Cortex of kidney (tissue), 1 donor: Measurements from ENCODE around the gene KSR1.

Experiments used
- DNase-seq: peaks from one replicate; lab custom pipeline; 2025; lab: John Stamatoyannopoulos, UW

KSR1 gene

GRCh38 chr17:27535178-27535928 lies 79.1 kb downstream of the KSR1 start:
- no peak for DNase-seq

- DNase-seq, result no peak
These were observed 79.7 kb downstream of the KSR1 start for GRCh38 chr17:27535975-27536374.

DNA sequence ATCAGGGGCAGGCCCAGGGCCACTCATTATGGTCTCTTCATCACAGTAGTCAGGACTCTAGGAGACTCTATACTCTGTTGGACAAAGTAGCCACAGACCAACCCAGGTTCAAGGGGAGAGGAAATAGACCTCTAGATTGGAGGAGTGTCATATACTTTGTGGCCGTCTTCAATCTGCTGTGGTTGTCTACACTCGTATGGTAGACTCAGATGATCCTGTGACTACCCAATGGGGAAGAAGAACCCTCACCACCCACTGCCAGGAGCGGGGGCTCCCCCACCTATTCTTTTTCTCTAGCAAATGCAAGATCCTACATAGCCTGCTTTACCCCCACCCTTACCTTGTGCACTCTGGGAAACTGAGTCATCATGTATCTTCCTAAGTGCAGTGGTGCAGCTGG lies 80.5 kb downstream of the KSR1 start:
- DNase-seq, result no peak

DNA sequence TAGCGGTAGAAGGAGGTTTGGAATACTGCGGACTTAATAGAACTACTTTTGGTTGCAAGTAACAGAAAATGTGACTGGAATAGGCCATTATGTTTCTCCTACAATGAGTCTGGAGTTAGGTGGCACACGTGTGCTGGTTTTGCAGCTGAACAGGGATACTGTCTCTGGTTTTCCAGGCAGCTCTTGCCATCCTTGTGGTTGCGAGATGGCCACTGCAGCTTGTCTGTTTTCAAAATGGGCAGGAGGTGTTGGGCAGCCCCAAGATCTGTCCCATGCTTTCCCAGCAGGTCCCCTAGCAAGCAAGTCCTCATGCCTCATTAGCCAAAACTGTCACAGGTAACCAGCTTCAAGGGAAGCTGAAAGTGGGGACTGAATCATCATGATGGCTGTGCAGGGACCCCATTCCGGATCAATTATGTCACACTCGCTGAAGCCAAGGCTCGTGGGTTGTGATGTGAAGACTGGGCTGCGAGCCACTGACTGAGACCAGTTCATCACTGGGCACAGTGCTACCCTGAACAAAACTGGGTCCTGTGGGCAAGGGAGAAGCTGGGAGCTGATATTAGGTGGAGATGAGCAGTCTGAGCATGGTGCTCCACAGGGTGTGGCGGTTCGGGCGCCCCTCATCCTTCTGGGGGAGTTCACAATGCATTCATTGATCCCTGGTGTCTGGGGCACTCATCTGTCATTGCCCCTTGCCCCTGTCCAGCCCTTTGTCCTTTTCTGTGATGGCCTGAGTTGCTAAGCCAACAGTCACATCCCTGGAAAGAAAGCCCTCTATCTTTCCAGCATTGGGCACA lies 82.1 kb downstream of the KSR1 start:
- no peak for DNase-seq

- no peak for DNase-seq
These were observed 82.9 kb downstream of the KSR1 start for GRCh38 chr17:27539152-27539551.

GRCh38 chr17:27539794-27540317 lies 83.6 kb downstream of the KSR1 start:
- no peak for DNase-seq

- no peak for DNase-seq
These were observed 84.3 kb downstream of the KSR1 start for GRCh38 chr17:27540318-27541101.

DNA sequence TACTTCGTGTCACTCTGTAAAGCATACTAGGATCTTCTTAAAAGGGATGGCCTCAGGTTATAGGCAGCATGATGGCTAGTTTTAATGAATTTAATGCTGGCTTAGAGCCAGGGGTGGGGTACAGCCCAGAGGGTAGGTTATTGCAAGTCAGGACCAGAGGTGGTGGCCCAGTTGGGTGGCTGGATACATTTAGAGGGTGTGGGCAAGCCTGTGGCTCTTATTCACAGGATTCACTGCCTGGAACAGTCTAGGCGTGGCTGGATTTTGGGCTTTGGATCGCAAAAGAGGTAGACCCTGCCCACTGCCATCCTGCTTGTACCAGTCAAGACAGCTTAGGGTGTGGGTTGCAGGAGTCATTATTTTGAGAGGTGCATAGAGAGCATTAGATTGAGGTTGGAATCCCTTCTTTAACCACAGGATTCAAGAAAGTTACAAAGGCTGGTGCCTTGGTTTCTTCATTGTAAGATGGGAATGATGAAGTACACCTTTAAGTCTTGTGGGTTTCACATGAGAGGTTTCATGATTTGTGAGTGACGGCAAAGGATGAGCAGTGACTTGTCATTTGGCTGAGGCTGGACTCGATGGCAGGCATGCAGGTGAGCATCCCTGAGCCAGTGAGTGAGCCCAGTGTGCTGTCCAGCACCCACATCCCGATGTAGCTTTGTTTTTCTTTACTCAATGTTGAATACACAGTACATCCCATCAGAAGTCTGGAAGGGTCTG lies 85.2 kb downstream of the KSR1 start:
- no peak for DNase-seq

DNA sequence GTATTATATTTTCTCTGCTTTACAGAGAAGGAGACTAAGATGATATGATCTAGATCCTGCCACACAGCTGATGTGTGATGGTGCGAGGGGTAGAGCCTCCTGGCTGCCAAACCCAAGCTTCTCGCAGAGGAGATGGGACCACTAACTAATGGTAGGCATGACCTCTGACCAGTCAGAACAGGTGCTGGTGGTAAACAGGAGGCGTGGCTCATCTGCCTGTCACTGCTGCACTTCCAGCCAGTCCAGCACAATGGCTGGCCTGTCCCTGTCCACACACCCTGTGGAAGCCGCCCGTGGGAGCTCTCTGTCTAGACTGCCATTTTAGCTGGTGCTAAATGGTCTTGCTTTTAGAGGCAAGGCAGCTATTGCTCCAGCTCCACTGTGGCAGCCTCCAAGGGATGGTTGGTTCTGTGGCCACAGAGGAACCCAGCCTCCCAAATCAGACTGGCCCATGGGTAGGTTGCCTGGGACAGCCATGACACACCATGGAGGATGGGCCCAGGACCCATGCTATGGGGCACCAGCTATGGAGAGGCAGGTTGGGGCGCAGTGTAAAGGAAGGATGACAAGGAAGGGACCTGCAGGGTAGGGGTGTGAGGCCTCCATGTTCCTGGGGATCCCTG lies 86.7 kb downstream of the KSR1 start:
- DNase-seq, result no peak

- DNase-seq, result no peak
These were observed 87.2 kb downstream of the KSR1 start for GRCh38 chr17:27543464-27543856.

DNA sequence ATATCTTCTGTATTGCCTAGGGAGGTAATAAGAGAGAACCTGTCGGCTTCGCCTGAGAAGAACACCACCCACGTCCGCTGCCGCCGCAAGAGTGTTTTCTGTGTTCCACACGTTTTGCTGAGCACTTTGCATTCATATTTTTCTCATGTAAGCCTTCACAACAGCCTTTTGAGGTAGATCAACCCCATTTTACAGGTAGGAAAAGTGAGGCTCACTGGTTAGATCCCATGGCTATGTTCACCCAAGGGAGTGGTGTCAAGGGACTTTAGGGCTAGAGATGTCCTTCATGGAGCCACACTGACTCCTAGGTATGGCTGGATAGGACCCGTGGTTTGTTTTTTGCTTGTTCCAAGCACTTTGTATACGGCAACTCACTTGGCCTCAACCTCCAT lies 87.7 kb downstream of the KSR1 start:
- DNase-seq, result no peak

GRCh38 chr17:27544350-27545131 lies 88.3 kb downstream of the KSR1 start:
- DNase-seq, result no peak

DNA sequence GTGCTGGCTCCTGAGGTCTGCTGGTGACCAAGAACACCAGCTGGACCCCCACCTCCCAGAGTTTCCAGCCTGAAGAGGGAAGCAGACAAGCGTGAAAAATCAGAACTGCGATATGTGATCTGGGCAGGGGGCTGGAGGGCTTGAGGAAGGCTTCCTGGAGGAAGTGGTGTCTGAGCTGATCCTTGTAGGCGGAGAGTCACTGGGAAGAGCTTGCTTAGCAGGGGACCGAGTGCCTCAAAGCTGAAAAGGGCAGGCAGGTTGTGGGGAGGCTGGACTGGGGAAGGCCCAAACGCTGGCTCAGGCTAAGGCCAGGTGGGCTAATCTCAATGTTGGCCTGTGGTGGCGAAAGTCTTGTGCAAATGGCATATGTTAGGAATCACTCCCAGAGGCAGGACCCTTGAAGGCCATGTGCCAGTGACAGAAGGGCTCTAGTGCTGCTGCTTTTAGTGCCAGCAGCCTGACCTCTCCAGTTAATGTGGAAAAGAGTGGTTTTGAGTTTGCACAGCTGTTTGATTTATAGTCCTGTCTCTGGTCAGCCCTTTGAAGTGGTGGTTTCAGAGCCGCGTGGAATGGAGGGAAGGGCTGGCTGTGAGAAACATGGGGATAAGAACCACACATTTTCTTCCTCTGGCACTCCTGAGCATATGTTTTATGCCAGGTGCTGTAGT lies 89.4 kb downstream of the KSR1 start:
- DNase-seq, result no peak

GRCh38 chr17:27546624-27547300 lies 90.5 kb downstream of the KSR1 start:
- no peak for DNase-seq

GRCh38 chr17:27547301-27547683 lies 91.0 kb downstream of the KSR1 start:
- DNase-seq, result no peak

DNA sequence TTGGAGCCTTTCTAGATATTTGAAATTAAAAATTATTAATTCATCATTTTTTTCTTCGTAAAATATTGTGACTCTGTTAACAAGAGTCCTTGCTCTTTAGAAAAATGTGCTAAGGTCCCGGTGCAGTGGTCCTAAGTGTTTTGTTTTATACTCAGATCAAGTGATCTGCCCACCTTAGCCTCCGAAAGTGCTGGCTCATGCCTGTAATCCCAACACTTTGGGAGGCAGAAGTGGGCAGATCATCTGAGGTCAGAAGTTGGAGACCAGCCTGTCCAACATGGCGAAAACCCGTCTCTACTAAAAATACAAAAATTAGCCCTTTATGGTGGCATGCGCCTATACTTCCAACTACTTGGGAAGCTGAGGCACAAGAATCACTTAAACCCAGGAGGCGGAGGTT lies 92.1 kb downstream of the KSR1 start:
- DNase-seq, result no peak

DNA sequence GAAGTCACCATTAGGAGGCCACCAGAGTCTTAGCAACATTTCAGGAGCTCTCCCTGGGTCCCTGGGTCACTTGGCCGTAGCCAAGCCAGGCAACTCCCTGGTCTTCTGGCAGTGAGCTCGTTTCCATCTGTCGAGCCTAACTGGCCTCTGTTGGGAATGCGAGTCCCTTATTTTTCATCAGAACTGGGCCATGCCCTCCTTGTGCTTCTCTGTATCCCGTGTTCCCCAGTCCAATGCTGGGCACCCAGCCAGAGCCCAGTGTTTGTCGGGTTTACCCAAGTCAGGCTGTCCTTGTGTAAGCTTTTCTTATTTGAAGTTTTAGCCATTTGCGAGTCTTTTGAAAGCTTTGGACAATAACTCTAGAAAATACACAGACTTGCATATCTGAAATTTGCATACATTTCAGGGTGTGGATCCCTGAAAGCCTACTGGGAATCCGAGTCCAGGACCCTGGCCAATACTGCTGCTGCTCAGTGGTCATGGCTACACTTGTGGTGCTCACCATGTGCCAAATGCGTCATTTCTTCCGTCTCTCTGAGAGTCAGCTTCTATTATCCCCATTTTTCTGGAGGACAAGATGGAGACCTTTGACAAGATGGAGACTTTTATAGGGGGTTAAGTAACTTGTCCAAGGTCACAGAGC lies 93.1 kb downstream of the KSR1 start:
- DNase-seq, result no peak

DNA sequence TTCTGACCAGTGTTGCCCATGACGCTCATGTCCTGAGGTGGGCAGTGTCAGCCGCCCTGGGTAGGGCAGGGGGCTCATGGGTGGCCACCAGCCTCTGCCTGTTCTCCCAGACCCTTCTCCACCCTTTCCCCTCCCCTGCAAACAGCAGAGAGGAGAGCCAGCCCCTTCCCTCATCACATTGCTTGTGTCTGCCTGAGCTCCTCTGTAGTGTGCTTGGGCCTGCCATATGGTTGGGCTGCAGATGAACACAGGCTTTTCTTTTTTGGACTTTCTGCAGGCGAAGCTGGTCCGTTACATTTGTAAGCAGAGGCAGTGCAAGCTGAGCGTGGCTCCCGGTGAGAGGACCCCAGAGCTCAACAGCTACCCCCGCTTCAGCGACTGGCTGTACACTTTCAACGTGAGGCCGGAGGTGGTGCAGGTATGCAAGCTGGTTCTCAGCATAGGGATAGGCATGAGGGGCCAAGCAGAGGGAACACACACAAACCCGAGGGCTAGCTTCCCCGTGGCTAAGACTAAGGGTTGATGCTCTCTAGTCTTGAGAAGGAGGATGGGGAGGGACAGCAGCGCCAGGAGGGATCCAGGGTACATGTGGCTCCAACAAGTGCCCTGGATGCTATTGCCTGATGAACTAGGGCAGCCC lies 94.2 kb downstream of the KSR1 start:
- no peak for DNase-seq
